ENCODE results near the gene AGAP1. TPM values are rescaled to one million over a fixed set of nuclear protein-coding genes. Genes with fewer than 3 reads are reported as not detected.

Gene AGAP1
- total and polyA plus RNA-seq, 8 donors, result 5.0 to 27.6 (median 17.4) TPM

GRCh38 chr2:235829726-235830125 is 335.9 kb downstream of the AGAP1 start:
- FAIRE-seq (no peak), DNase-seq (peak in 1 of 6 donors; percentile 25), ATAC-seq (no peak)
- Histone ChIP-seq H3K27me3 (no peaks in the 10 kb centered on the region), H3K9me3 (no peaks in the 10 kb centered on the region), H3K4me1 (no peaks in the 10 kb centered on the region), H3K4me3 (no peak overlapping the region), H3K36me3 (no peaks in the 10 kb centered on the region), H3K27ac (no peak overlapping the region)
- WGBS, 2 donors, result 94% methylated on average over 8 of the region's 8 CpGs
- TF ChIP-seq, protein P1, sequence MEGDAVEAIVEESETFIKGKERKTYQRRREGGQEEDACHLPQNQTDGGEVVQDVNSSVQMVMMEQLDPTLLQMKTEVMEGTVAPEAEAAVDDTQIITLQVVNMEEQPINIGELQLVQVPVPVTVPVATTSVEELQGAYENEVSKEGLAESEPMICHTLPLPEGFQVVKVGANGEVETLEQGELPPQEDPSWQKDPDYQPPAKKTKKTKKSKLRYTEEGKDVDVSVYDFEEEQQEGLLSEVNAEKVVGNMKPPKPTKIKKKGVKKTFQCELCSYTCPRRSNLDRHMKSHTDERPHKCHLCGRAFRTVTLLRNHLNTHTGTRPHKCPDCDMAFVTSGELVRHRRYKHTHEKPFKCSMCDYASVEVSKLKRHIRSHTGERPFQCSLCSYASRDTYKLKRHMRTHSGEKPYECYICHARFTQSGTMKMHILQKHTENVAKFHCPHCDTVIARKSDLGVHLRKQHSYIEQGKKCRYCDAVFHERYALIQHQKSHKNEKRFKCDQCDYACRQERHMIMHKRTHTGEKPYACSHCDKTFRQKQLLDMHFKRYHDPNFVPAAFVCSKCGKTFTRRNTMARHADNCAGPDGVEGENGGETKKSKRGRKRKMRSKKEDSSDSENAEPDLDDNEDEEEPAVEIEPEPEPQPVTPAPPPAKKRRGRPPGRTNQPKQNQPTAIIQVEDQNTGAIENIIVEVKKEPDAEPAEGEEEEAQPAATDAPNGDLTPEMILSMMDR (IDR thresholded peaks at IDR 0.05), result no peak
- intact Hi-C loops (cut with DNase I), result no loop called here

DNA sequence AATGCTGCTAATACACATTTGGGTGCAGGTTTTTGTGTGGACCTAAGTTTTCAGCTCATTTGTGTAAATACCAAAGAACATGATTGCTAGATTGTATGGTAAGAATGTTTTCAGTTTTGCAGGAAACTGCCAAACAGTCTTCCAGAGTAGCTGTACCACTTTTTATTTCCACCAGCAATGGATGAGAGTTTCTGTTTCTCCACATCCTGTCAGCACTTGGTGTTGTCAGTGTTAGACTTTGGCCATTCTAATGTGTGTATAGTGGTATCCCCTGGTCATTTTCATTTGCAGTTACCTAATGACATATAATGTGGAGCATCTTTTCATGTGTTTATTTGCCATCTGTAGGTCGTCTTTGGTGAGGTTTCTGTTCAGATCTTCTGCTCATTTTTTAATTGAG is 337.9 kb downstream of the AGAP1 start:
- Histone ChIP-seq H3K9me3 (no peaks in the 10 kb centered on the region), H3K4me3 (no peak overlapping the region), H3K36me3 (no peaks in the 10 kb centered on the region), H3K27ac (no peak overlapping the region), H3K27me3 (no peaks in the 10 kb centered on the region), H3K4me1 (no peaks in the 10 kb centered on the region)
- TF ChIP-seq, protein P1 (IDR thresholded peaks at IDR 0.05), result no peak
- DNase-seq (no peak), FAIRE-seq (no peak), ATAC-seq (no peak)
- intact Hi-C loops (cut with DNase I), result no loop called here
- 84 to 93% methylated on average over 1 of the region's 1 CpG for WGBS, 2 donors

- Histone ChIP-seq H3K4me1 (no peaks in the 10 kb centered on the region), H3K9me3 (no peaks in the 10 kb centered on the region), H3K36me3 (no peaks in the 10 kb centered on the region), H3K4me3 (no peak overlapping the region), H3K27me3 (no peaks in the 10 kb centered on the region), H3K27ac (no peak overlapping the region)
- TF ChIP-seq, protein P1 (IDR thresholded peaks at IDR 0.05), result no peak
- FAIRE-seq (no peak), ATAC-seq (no peak), DNase-seq (peak in 1 of 6 donors; percentile 49)
- 97% methylated on average over 14 of the region's 14 CpGs for WGBS, 2 donors
- intact Hi-C loops (cut with DNase I), result no loop called here
These were observed 339.1 kb downstream of the AGAP1 start for GRCh38 chr2:235832941-235833340.

DNA sequence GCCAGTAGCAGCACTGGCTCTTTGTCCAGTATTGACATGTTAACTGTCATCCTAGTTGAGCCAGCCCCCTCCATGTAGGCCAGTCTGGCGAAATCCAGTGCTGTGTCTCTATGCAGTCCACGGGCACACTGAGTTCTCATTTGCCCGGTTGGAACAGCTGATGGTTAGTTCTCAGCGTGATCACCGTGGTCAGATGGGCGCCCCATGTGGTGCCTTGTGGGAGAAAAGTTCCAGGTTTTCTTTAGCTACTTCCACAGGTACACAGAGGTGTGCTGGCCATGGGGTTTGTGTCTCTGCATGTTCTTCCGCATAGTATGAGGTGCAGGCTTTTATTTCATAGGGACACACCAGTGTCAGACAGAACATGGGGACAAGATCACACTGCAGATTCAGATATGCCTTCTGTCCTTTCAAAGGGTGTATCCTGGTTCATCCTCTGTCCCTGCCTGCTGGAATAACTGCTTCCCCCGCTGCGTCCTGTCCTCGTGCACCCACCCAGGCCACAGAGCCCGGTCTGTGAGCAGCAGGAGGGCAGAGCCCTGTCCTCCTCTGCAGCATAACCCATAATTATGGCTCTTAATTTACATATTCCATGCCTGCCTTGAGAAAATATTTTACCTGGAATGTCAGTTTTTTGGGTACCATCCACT is 340.3 kb downstream of the AGAP1 start:
- 94 to 96% methylated on average over 11 of the region's 11 CpGs for WGBS, 2 donors
- no peak overlapping the region for H3K27ac ChIP-seq
- no peak overlapping the region for H3K4me3 ChIP-seq
- no peak for ATAC-seq
- FAIRE-seq, result no peak
- TF ChIP-seq, protein P1 (IDR thresholded peaks at IDR 0.05), result no peak
- intact Hi-C loops (cut with DNase I), result no loop called here
- peak in 1 of 6 donors; percentile 45 for DNase-seq
- no peaks in the 10 kb centered on the region for H3K36me3 ChIP-seq
- no peaks in the 10 kb centered on the region for H3K4me1 ChIP-seq
- H3K9me3 ChIP-seq, result no peaks in the 10 kb centered on the region
- no peaks in the 10 kb centered on the region for H3K27me3 ChIP-seq

DNA sequence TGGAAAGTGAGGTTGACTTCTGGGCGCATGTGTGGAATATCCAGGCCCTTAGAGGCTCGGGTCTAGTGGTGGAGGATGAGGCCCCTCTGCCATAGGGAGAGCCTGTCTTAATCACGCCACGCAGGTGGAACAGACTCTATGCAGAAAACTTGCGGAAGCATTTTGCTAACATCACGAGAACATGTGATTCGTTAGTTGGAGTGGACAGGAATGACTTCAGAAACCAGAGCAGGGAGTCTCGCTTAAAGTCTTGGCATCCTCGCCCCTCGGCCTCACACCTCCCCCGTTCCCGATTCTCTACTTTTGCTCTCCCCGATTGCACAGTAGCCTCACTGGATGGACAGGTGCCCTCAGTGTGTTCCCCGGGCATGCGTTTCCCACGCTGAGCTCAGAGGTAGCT is 340.9 kb downstream of the AGAP1 start:
- no peak for FAIRE-seq
- no peaks in the 10 kb centered on the region for H3K36me3 ChIP-seq
- intact Hi-C loops (cut with DNase I), result no loop called here
- TF ChIP-seq, protein P1 (IDR thresholded peaks at IDR 0.05), result no peak
- ATAC-seq, result no peak
- H3K27ac ChIP-seq, result no peak overlapping the region
- no peaks in the 10 kb centered on the region for H3K27me3 ChIP-seq
- 96 to 97% methylated on average over 16 of the region's 16 CpGs for WGBS, 2 donors
- no peak overlapping the region for H3K4me3 ChIP-seq
- no peaks in the 10 kb centered on the region for H3K4me1 ChIP-seq
- no peaks in the 10 kb centered on the region for H3K9me3 ChIP-seq
- DNase-seq, result peak in 1 of 6 donors; percentile 2
